Omental fat pad (tissue), 4 donors: ENCODE results near the gene DACT2. TPM values are rescaled to one million over a fixed set of nuclear protein-coding genes. Genes with fewer than 3 reads are reported as not detected.

Experiments
- ATAC-seq: fragments of 150-250 bp; one replicate; pipeline ENCODE4 v1.9.1; 2016; ENCODE audit warnings: mild to moderate bottlenecking, moderate library complexity; ENCODE audit not compliant: low FRiP score
- DNase-seq: peaks from one replicate; pipeline ENCODE4 v3.0.0-alpha.2; 2019; ENCODE audit warnings: low spot score
- CTCF ChIP-seq, 3 donors: fragments of 450-650 bp; IDR thresholded peaks; one replicate each; pipeline ENCODE4 v1.5.1; 2016 to 2017; ENCODE audit warnings: antibody characterized with exemption in 3 of 3, mild to moderate bottlenecking in 3 of 3, moderate library complexity in 2 of 3
- total RNA-seq, 4 donors: library from RNA; depleted of rRNA; stranded (reverse); fragments of >200 nt; gene quantifications; one replicate each; pipeline ENCODE4 v1.1.0, GENCODE V29; 2016

Gene DACT2
- total RNA-seq, 4 donors from 2014 or later: 0.63 to 3.9 (median 2.3) TPM

- DNase-seq: no peak
- TF ChIP-seq CTCF (IDR thresholded peaks at IDR 0.05): no peak
- no peak for ATAC-seq
Measured at GRCh38 chr6:168278904-168279303, 40.7 kb downstream of the DACT2 start.

DNA sequence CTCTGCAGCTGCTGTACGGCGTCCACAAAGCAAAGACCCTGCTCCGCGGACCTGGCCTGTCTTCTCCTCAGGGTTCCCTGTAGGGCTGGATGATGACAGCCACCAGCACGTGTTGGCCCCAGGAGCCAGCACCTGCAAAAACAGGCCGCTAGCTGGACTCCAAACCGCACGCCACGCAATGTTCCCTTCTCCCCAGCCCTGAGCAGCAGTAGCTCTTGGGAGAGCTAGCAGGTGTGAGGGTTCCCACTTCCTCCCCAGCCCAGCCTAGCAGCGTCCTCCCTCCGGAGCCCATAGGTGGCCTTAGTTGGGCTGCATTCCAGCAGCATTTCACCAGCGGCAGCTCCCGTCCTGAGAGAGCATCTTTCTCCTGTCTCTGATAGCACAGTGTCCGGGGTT, 42.3 kb downstream of the DACT2 start:
- DNase-seq (no peak), ATAC-seq (no peak)
- no peak for TF ChIP-seq CTCF (IDR thresholded peaks at IDR 0.05)

- no peak for ATAC-seq
- TF ChIP-seq CTCF (IDR thresholded peaks at IDR 0.05): no peak
- DNase-seq: no peak
Measured at GRCh38 chr6:168276576-168277273, 42.9 kb downstream of the DACT2 start.

DNA sequence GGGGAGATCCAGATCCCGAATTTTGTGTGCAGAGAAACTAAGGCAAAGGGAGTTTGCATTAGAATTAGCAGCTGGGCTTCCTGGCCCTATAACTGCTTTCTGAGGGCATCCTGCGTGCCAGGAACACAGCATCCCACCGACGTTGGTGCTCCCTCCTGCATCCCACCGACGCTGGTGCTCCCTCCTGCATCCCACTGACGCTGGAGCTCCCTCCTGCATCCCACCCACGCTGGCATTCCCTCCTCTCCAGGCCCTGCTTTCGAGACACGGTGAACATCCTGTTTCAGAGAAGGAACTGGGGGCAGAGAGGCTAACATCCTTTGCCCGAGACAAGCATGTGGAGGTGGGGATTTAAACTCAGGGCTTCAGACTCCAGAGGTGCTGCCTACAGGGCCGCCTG, 44.4 kb downstream of the DACT2 start:
- no peak for ATAC-seq
- TF ChIP-seq CTCF (IDR thresholded peaks at IDR 0.05): no peak
- no peak for DNase-seq

DNA sequence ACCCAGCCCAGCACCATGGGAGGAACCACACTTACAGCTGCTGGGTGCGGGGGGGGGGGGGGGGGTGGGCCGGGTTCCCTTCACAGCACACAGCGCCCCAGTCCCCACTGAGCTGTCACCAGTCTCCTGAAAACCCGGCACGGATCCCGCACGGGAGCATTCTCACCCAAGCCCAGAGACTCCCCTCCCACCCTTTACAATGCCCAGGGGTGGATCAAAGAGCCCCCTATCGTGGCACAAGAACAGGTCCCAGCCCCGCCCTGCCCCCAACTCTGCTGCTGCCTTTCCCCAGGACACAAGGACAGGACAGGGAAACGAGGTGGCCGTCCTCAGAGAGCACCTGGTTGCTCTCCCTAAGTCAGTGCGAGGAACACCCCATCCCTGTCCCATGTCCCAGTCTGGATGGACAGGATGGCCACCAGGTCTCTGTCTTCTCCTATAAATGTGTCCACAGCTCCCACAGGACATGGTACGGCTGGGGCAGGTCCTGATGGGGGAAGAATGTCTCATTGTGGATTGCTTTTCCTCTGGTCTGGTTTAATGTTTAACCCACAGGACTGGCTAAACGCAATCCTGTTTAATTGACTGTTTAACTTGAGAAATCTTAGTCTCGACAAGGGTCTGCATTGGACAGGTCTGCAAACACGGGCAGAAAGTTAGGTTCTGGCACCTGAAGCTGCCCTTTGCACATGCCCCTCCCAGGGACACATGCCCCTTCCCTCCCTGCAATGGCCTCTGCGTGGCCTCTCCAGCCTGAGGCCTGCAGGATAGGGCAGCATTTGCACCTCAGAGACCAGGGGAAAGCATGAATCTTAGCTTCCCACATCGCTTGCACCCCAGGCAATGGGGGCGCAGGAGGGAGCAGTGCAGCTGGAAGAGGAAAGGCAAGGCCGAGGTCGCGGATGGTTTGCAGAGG, 45.3 kb downstream of the DACT2 start:
- no peak for TF ChIP-seq CTCF (IDR thresholded peaks at IDR 0.05)
- DNase-seq: no peak
- ATAC-seq: no peak

GRCh38 chr6:168273441-168274036, 46.0 kb downstream of the DACT2 start:
- DNase-seq (no peak), ATAC-seq (no peak)
- TF ChIP-seq CTCF (IDR thresholded peaks at IDR 0.05): no peak
